Dendritic cell treated with granulocyte-macrophage colony-stimulating factor and Interleukin-4, amounts not matched to agents 40 ng/mL and 50 ng/mL, for 4 days (primary cell): Measurements from ENCODE around the gene TOMM40.
A peak's percentile ranks its signal among the peaks of the same experiment; 100 is the strongest.
"Not testable (repeated sequence)": the region's sequence is repeated elsewhere in the genome, so short reads cannot be mapped to it uniquely, and the experiment has no call there.

Source experiments
- H3K27ac Mint-ChIP-seq: one replicate; pipeline ENCODE4 v1.8.0; 2022; ENCODE audit warnings: mild to moderate bottlenecking, mixed read lengths
- H3K27me3 Mint-ChIP-seq: one replicate; pipeline ENCODE4 v1.8.0; 2022; ENCODE audit warnings: mild to moderate bottlenecking, mixed read lengths
- H3K36me3 Mint-ChIP-seq: one replicate; pipeline ENCODE4 v1.8.0; 2022; ENCODE audit warnings: low read depth, mixed read lengths
- H3K4me1 Mint-ChIP-seq: one replicate; pipeline ENCODE4 v1.8.0; 2022; ENCODE audit warnings: low read depth, mixed read lengths
- H3K4me3 Mint-ChIP-seq: one replicate; pipeline ENCODE4 v1.8.0; 2022; ENCODE audit warnings: mild to moderate bottlenecking, moderate library complexity, mixed read lengths
- H3K9me3 Mint-ChIP-seq: one replicate; pipeline ENCODE4 v1.8.0; 2022; ENCODE audit warnings: mixed read lengths
- intact Hi-C: fragments of 100-400 bp; cut with micrococcal nuclease; formaldehyde crosslinking; loops from one replicate; pipeline ENCODE4 v1.15.0; 2022

Gene TOMM40

GRCh38 chr19:44913512-44914432 lies 22.7 kb downstream of the TOMM40 start:
- H3K4me3 Mint-ChIP-seq, result peak overlapping the region; percentile 97
- H3K9me3 Mint-ChIP-seq, intact Hi-C loops, H3K36me3 Mint-ChIP-seq, H3K27me3 Mint-ChIP-seq: not testable (repeated sequence)
- peaks cover 46% of the 10 kb centered on the region for H3K4me1 Mint-ChIP-seq
- H3K27ac Mint-ChIP-seq, result peak overlapping the region; percentile 93

GRCh38 chr19:44914433-44915206 lies 23.6 kb downstream of the TOMM40 start, which contains the start of gene APOC1:
Gene APOC1 (plus strand): TSS chr19:44914608. CDS start chr19:44914892, 284 bp downstream.
- H3K27me3 Mint-ChIP-seq, intact Hi-C loops, H3K36me3 Mint-ChIP-seq, H3K9me3 Mint-ChIP-seq: not testable (repeated sequence)
- Mint-ChIP-seq H3K4me3 (peak within 1 kb of the TSS; percentile 97), H3K27ac (peak within 1 kb of the TSS; percentile 93), H3K4me1 (peaks cover 46% of the 10 kb centered on the region)

- Mint-ChIP-seq H3K36me3 (no peaks in the 10 kb centered on the region), H3K4me3 (no peak overlapping the region), H3K9me3 (no peaks in the 10 kb centered on the region), H3K27me3 (peaks cover 8% of the 10 kb centered on the region), H3K4me1 (peaks cover 48% of the 10 kb centered on the region), H3K27ac (peak overlapping the region; percentile 24)
- intact Hi-C loops, result no loop called here
Measured at GRCh38 chr19:44924243-44924725, 33.2 kb downstream of the TOMM40 start.

DNA sequence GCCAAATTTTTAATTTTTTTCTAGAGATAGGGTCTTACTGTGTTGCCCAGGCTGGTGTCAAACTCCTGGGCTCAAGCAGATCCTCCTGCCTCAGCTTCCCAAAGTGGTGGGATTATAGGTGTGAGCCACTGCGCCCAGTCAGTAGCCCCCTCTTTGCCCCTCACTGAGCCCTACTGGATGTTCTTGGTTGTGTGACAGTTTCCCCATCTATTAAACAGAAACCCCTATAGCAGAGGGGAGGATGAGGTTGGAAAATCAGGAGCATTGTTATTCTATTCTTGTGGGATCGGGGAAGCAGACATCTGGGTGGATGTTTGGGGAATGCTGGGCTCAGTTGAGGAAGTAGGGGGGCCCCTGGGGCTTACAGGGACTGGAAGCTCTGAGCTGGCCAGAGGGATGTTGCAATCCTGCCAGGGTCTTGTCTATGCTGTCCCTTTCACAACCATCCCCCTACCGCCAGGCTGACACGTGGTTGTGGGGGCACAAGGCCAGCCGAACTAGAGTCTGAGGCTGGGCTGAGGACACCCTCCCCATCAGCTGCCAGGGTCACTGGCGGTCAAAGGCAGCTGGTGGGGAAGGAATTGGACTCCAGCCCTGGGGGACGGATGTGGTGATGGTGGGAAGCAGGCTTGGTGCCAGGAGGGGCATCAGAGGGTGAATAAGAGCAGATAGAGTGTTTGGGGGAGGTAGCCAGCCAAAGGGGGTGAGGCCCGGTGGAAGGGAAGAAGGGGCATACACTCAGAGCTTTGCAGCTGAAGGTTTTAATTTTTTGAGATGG lies 34.2 kb downstream of the TOMM40 start:
- peak overlapping the region; percentile 24 for H3K27ac Mint-ChIP-seq
- peaks cover 10% of the 10 kb centered on the region for H3K27me3 Mint-ChIP-seq
- intact Hi-C loops, result no loop called here
- H3K9me3 Mint-ChIP-seq, result no peaks in the 10 kb centered on the region
- H3K4me3 Mint-ChIP-seq, result peak overlapping the region; percentile 30
- no peaks in the 10 kb centered on the region for H3K36me3 Mint-ChIP-seq
- peaks cover 48% of the 10 kb centered on the region for H3K4me1 Mint-ChIP-seq

GRCh38 chr19:44926245-44927077 lies 35.4 kb downstream of the TOMM40 start:
- peak overlapping the region; percentile 69 for H3K27ac Mint-ChIP-seq
- H3K27me3 Mint-ChIP-seq, result peaks cover 10% of the 10 kb centered on the region
- intact Hi-C loops, H3K9me3 Mint-ChIP-seq, H3K36me3 Mint-ChIP-seq: not testable (repeated sequence)
- peaks cover 48% of the 10 kb centered on the region for H3K4me1 Mint-ChIP-seq
- peak overlapping the region; percentile 75 for H3K4me3 Mint-ChIP-seq

GRCh38 chr19:44927746-44928145 lies 36.7 kb downstream of the TOMM40 start:
- H3K9me3 Mint-ChIP-seq, result no peaks in the 10 kb centered on the region
- intact Hi-C loops, result no loop called here
- H3K27me3 Mint-ChIP-seq, result peaks cover 10% of the 10 kb centered on the region
- no peak overlapping the region for H3K4me3 Mint-ChIP-seq
- H3K4me1 Mint-ChIP-seq, result peaks cover 45% of the 10 kb centered on the region
- peak overlapping the region; percentile 69 for H3K27ac Mint-ChIP-seq
- no peaks in the 10 kb centered on the region for H3K36me3 Mint-ChIP-seq

DNA sequence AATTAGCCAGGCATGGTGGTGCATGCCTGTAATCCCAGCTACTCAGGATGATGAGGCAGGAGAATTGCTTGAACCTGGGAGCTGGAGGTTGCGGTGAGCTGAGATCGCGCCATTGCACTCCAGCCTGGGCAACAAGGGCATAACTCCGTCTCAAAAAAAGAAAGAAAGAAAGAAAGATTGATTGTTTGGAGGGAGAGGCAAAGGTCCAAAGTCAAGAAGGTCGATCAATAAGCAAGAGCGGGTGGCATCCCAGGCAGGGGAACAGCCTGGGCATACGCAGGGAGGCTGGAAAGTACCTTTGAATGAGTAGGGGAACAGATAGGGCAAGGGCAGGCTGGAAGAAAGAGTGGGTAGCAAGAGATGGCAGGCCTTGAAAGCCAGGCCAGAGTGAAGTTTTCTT lies 39.0 kb downstream of the TOMM40 start:
- no peak overlapping the region for H3K4me3 Mint-ChIP-seq
- H3K4me1 Mint-ChIP-seq, result peaks cover 28% of the 10 kb centered on the region
- no peaks in the 10 kb centered on the region for H3K9me3 Mint-ChIP-seq
- peaks cover 17% of the 10 kb centered on the region for H3K27me3 Mint-ChIP-seq
- intact Hi-C loops, result no loop called here
- no peak overlapping the region for H3K27ac Mint-ChIP-seq
- no peaks in the 10 kb centered on the region for H3K36me3 Mint-ChIP-seq

- intact Hi-C loops, result no loop called here
- Mint-ChIP-seq H3K9me3 (no peaks in the 10 kb centered on the region), H3K27ac (no peak overlapping the region), H3K4me3 (no peak overlapping the region), H3K4me1 (peaks cover 13% of the 10 kb centered on the region), H3K27me3 (peaks cover 11% of the 10 kb centered on the region), H3K36me3 (no peaks in the 10 kb centered on the region)
Measured at GRCh38 chr19:44931541-44931940, 40.5 kb downstream of the TOMM40 start.

- no peaks in the 10 kb centered on the region for H3K36me3 Mint-ChIP-seq
- intact Hi-C loops, result no loop called here
- H3K27ac Mint-ChIP-seq, result no peak overlapping the region
- peaks cover 20% of the 10 kb centered on the region for H3K4me1 Mint-ChIP-seq
- H3K4me3 Mint-ChIP-seq, result no peak overlapping the region
- peaks cover 3% of the 10 kb centered on the region for H3K27me3 Mint-ChIP-seq
- H3K9me3 Mint-ChIP-seq, result no peaks in the 10 kb centered on the region
Measured at GRCh38 chr19:44939668-44940067, 48.6 kb downstream of the TOMM40 start.

- Mint-ChIP-seq H3K36me3 (no peaks in the 10 kb centered on the region), H3K27ac (no peak within 1 kb of the TSS), H3K4me1 (peaks cover 45% of the 10 kb centered on the region), H3K27me3 (peaks cover 3% of the 10 kb centered on the region), H3K4me3 (no peak within 1 kb of the TSS), H3K9me3 (no peaks in the 10 kb centered on the region)
- intact Hi-C loops, result no loop called here
Measured at GRCh38 chr19:44942067-44942571, 51.1 kb downstream of the TOMM40 start, which contains the start of gene APOC4. Gene APOC4 (plus strand): TSS chr19:44942237. CDS start chr19:44942278, 41 bp downstream.

GRCh38 chr19:44943801-44944249 lies 52.8 kb downstream of the TOMM40 start:
- Mint-ChIP-seq H3K9me3 (no peaks in the 10 kb centered on the region), H3K27ac (peak overlapping the region; percentile 88), H3K27me3 (peaks cover 3% of the 10 kb centered on the region), H3K4me1 (peaks cover 55% of the 10 kb centered on the region), H3K4me3 (peak overlapping the region; percentile 20), H3K36me3 (no peaks in the 10 kb centered on the region)
- intact Hi-C loops, result no loop called here

DNA sequence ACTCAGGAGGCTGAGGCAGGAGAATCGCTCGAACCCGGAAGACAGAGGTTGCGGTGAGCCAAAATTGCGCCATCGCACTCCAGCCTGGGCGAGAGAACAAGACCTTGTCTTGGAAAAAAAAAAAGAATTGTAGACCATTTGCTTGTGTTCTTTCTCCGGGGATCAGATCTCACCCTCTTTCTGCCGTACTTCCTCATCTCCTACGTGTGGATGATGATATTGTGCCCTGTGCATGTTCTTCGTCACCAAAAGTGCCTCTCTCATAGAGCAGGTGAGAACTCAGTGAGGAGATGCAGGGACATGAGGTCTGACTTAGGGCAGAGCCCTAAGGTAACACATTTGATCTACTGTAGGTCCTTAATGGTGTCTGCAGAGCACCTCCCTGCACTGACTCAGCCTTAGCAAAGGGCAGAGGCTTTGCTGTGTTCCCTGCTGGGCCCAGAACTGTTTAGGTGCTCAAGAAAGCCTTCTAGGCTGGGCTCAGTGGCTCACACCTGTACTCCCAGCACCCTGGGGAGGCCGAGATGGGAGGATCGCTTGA lies 56.1 kb downstream of the TOMM40 start:
- Mint-ChIP-seq H3K27ac (peak overlapping the region; percentile 63), H3K4me3 (no peak overlapping the region)

More for the DNA sequence above, 56.1 kb downstream of the TOMM40 start:
- Mint-ChIP-seq H3K9me3 (no peaks in the 10 kb centered on the region), H3K27me3 (peaks cover 3% of the 10 kb centered on the region), H3K36me3 (peaks cover 12% of the 10 kb centered on the region), H3K4me1 (peaks cover 54% of the 10 kb centered on the region)
- intact Hi-C loops, result no loop called here
